Hematopoietic multipotent progenitor cell (in vitro differentiated cells): ENCODE measurements around the gene RAB23. TPM values are rescaled to one million over a fixed set of nuclear protein-coding genes. Genes with fewer than 3 reads are reported as not detected.

Experiments
- DNase-seq, 3 donors: peaks; one replicate each; pipeline ENCODE4 v3.0.0-alpha.2; 2011 to 2015; ENCODE audit warnings: low read depth in 2 of 3, low spot score in 2 of 3
- total RNA-seq: library from RNA; depleted of rRNA; stranded (reverse); fragments of >200 nt; gene quantifications from one replicate; pipeline ENCODE4 v1.2.3, GENCODE V29; 2012

The RAB23 gene
- total RNA-seq, 1 donor, result 1.1 TPM

DNA sequence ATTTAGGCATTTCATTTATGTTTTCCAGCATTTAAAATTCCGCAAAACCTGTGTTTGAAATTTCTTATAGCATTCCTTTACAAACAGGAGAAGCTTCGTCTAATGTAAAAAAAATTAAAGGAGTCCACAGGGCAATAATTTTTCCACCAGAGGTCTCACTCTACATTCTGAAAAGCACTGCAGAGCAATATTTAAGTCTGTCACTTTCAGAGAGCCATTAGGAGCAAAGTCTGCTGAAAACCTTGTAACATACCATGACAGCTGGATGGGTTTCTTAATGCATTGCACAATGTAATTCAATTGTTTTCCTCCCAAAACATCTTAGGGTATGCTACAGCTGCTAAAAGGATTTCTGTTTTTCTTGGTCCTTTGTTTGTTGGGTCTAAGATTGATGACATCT is 32.0 kb downstream of the RAB23 start:
- DNase-seq, result peak in 1 of 3 donors; percentile 23

DNA sequence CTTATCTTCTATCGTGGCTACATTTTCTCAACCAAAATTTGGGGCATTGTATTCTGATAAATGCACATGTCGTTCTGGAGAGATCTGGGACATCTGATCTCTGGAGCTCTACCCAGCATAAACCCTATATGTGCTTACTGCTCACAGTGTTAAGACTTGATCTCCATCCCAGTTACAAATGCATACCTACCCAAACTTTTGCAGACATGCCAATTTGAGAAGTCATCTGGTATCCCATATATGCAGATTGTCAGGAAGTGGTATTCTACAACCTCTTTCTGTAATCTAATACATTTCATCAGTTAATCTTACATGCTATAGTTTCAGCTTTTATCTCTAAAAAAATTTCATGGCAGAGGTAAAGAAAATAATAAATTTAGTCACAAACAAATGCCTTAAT is 38.8 kb downstream of the RAB23 start:
- no peak for DNase-seq

DNA sequence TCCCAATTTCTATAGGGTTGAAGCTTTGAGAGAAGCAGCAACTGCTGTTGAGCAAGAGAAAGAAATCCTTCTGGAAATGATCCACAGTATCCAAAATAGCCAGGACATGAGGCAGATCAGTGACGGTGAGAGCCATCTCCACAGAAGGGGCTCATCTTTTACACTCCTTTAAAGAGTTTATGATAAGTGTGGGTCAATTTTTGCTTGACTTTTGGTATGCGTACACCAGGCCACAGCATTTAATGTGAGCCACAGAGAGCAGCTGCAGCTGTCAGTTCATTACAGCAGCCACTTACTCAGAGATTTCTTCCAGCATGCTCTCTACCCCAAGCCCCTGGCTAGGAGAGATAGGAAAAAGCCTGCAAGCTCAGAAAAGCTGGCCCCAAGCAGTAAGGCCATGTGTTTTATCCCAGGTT is 40.1 kb downstream of the RAB23 start:
- no peak for DNase-seq

DNA sequence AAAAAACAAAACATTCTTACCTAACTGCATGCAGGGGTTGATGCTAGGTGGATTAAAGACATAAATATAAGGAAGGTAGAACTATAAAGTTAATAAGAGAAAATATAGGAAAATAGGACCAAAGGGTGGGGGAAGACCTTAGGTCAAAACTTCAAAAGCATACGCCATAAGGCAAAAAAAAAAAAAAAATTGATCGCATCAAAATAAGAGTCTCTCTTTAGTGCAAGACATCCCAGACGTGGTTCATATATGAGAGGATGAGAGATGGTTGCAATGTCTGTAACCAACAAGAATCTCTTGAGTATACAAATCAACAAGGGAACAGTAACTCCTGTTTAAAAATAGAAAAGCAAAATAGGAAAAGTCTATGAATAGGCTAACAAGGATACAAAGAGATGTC is 41.5 kb downstream of the RAB23 start:
- DNase-seq, result no peak

DNA sequence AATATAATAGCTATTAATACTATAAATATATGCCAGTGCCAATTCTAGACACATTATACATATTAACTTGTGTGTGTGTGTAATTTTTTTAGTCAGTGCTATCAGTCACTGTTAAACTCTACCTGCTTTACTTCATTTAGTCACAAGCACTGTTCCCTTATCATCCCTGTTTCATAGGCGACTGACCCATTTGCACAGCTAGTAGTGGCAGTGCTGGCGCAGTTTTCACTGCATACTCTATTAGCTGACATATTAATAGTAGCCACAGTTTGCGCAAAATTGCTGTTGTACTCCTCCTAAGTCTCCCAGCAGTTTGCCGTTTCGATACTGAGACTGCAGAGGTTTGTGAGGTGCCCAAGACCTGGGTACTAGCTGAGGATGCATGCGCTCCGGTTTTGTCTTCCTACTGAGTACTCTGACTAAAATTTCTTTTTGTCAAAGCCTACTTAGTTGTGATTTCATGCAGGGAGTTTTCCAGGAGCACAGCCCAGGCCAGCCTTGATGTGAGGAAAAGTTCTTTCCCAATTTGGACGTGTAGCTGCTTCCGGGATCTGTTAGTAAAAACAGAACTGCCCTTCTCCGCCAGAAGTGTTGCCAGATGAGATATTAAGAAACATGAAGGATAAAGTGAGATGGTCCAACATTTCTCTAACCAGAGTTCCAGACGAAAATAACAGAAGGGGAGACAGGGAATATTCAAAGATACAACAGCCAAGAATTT is 44.4 kb downstream of the RAB23 start:
- DNase-seq, result no peak

DNA sequence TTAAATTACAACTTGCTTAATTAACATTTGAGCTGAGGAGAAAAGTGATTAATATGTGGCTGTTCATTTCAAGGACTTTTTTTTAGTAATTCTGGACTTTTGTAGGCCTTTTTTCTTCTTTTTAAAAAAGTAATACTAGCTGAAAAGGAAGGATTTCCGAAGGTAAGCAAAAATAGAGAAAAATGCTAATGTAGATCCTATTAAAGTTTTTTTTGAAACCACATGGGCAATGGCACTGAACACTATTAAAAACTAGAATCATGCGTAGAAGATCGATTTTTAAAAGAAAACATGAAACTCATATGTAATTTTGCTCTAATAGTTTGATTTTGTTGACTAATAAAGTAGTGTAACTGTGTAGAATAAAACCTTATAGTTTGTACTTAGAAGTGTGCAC is 47.6 kb downstream of the RAB23 start:
- DNase-seq, result no peak

DNA sequence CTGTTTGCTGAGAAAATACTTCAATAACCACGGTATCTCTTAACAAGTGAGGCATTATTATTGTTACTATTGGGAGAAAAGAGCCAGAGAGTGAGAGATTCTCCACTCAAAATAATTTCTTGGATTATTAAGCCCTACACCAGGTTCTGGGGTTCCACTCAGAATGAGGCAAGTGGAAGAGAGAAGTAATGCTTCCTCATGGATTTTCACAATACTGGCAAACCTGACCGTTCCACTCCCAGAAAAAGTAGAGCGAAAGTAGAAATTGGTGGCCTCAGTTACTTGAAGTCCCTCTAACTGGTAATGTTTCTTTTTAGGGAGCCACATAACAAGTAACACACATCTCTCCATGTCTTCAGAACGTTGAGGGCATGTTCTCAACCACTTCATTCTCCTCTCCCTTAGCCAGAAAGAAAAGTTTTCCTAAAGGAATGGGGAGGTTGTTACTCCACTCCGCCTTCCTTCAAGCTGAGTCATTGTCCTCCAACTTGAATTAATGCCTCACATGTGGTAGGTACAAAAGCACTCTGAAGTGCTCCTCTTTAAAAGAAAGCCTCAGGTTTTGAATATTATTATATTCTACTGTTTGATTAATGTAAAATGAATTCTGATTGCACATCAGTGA is 48.1 kb downstream of the RAB23 start:
- no peak for DNase-seq

DNA sequence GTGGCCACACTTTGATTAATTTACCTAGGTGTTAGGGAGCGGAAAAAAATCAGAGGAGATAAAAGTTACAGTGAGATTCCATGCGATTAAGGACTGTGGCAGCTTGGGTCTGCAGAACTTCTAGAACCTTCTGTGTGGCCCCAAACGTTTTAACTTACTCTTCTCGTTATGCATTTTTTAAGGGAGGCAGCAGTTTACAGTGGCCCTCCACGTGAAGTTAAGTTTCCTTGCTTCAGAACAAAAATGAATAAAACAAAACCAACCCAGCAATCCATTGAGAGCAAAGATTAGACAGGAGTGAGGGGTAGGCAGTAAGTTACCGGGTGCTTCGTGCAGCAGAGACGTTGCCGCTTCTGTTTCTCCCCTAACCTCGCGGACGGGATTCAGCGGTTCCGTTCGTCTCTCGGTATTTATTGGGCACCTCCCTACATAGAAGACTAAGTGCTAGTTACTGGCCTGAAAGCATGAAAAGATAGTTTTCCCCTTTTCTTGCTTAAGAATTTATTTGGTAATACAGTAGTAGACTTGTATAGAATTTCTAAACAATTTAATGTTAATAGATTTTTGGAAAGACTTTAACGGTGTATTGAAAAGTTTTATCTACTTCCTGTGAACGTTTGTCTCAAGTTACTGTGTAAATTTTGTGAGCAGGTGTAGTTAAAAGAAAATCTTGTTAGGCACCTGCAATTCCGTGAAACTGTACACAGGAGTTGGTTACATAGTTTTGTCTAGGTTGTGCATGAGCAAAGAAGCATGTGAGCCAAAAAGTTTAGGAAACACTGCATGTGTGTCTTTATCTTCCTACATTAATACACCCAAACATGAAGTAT is 48.8 kb downstream of the RAB23 start:
- DNase-seq, result peak; percentile 5 to 36 (median 18)

DNA sequence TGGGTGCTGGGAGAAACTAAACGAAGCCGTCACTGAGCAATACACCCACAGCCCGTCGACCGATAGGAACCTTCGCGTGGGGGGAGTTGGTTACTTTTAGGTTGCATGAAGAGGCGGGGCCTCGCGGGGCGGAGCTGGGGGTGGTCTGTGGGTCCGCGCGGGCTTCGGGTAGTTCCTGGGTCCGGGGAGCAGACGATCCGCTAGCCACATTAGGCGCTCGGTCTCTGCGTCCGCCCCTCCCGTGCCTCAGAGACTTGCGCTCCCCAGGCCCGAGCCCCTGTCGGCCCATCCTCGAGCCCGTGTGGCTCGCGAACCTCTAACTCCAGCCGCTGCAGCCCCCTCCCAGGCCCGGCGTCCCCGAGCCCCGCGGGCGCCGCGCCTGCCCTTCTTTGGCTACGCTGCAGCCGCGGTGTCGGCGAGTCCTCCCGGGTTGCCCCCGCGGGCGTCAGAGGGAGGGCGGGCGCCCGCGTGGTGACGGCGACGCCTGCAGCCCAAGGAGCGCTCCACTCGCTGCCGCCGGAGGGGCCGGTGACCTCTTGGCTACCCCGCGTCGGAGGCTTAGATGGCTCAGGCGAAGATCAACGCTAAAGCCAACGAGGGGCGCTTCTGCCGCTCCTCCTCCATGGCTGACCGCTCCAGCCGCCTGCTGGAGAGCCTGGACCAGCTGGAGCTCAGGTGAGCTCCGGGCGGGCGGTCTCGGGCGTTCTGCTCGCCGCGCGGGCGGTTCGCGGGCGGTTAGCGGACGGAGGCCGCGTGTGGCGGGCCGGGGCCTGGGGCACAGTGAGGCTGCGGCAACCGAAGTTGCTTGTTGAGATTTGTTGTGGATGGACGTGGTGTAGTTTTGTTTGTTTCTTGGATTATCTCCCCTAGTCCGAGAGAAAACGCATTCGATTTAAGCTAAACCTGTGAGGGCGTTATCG is 49.7 kb downstream of the RAB23 start, which contains the start of gene BAG2:
BAG2 (plus strand) TSS at position 191 of the 920 bp plus-strand sequence; CDS start at position 563, 372 bp downstream.
- DNase-seq, result peak; percentile 58 to 96 (median 89)

DNA sequence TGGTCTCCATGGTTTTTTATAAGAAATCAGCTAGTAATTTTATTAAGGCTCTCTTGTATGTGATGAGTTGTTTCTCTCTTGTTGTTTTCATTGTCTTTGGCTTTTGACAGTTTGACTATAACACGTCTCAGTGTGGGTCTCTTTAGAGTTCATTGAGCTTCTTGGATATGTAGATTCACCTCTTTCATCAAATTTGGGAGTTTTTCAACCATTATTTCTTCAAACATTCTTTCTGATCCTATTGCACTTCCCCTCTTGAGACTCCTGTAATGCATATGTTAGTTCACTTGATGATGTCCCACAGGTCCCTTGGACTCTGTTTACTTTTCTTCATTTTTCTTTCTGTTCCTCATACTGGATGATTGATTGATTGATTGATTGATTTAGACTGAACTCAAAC is 57.0 kb downstream of the RAB23 start:
- DNase-seq, result no peak

DNA sequence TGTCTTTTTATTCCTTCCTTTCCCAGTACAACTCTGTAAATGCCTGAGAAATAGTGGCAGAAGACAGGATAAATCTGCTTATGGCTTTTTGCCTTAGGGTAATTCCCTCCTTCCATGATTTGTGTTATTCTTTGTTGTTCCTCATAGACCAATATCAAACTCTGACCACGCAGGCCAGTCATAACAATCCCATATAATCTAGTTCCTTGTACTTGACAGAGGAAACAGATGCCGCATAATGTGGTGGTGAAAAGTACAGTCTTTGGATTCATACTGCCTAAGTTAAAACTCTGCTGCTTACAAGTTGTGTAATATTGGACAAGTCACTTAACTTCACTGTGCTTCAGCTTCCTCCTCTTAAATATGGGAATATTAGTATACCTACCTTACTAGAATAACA is 58.2 kb downstream of the RAB23 start:
- no peak for DNase-seq

DNA sequence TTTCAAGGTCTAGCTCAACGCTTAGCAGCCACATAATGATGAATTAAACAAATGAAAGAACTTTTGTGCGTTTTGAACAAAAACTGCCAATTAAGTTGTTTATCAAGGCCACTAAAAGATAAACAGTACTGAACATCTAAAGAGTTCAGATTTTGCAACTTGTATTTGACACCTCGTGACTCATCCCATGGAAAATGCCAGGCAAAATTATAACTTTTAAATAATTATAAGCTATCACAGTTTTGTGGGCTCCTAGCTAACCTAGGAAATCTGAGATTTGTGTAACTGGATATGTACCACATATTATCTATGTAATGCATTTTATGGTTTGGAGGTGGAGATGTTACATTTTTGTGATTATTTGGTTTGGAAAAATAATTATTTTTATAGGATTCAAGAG is 59.6 kb downstream of the RAB23 start:
- DNase-seq, result no peak

DNA sequence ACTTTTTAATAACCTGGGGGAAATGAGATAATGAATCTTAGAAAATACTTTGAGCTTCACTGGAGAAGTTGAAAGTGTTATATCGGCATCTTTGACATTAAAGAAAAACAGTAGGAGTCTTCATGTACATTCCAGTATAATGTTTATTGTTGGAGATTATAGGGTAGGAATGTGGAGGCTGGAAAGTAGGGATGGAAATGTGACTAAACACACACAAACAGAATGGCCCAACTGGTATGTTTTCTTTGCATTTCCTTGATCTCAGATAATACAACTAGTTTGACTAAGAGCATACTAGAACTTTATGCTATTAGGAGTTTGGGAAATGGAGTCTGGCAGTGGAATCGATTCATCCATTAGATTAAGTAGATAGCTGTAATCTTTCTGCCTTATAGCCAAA is 60.1 kb downstream of the RAB23 start:
- no peak for DNase-seq

DNA sequence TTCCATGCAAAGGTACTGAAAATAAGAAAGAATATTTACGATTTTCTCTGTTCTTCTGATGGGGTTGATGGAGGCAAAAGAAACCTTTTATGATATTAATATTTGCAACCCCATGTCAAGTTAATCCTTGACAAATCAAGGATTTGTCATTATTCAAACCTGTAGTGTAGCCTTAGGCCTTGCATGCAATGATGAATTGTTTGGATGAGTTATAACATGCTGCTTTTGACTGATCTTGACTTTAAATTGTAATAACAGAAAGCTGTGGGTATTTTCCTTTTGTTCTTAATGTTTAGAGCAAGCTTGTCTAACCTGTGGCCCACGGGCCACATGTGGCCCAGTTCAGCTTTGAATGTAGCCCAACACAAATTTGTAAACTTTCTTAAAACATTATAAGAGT is 63.0 kb downstream of the RAB23 start:
- no peak for DNase-seq

DNA sequence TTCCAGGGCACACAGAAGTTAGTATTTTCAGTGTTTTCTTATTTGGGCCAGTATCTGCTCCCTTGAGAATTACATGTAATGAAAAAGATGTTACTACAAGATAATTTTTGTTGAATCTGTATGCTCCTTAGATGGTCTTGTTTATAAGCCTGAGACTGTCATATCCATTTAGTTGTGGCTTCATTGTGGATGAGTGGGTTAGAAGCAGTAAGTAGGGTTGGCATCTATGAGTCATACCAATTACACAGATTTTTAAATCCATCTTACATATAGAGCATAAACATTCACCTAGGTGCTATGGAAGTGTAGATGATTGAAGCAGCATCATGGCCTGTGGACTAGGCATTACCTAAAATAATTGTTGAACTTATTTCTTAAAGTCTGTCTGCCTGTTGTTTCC is 63.4 kb downstream of the RAB23 start:
- DNase-seq, result no peak

DNA sequence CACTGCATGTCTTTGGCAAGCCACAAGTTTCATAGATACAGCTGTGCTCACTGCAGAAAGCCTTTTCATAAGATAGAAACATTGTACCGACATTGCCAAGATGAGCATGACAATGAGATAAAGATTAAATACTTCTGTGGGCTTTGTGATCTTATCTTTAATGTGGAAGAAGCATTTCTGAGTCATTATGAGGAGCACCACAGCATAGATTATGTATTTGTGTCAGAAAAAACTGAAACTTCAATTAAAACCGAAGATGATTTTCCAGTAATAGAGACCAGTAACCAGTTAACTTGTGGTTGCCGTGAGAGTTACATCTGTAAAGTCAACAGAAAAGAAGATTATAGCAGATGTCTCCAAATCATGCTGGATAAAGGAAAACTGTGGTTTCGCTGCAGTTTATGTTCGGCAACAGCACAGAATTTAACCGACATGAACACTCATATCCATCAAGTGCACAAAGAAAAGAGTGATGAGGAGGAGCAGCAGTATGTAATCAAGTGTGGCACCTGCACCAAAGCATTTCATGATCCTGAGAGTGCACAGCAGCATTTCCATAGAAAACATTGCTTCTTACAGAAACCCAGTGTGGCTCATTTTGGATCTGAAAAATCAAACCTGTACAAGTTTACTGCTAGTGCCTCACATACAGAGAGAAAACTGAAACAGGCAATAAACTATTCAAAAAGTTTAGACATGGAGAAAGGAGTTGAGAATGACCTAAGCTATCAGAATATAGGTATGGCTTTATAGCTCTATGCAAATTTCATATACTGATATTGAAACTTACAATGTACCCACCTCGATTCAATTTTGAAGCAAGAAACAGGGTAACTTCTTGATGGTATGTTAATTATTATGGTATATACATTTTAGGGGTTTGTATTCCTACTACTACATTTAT is 73.9 kb downstream of the RAB23 start:
- no peak for DNase-seq

DNA sequence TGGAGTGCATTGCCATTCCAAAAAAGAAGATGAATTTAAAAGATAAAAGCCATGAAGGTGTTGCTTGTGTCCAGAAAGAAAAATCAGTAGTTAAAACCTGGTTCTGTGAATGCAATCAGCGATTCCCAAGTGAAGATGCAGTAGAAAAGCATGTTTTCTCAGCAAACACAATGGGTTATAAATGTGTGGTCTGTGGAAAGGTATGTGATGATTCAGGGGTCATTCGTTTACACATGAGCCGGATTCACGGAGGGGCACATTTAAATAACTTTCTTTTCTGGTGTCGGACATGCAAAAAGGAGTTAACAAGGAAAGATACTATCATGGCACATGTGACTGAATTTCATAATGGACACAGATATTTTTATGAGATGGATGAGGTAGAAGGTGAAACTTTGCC is 74.7 kb downstream of the RAB23 start:
- DNase-seq, result no peak

DNA sequence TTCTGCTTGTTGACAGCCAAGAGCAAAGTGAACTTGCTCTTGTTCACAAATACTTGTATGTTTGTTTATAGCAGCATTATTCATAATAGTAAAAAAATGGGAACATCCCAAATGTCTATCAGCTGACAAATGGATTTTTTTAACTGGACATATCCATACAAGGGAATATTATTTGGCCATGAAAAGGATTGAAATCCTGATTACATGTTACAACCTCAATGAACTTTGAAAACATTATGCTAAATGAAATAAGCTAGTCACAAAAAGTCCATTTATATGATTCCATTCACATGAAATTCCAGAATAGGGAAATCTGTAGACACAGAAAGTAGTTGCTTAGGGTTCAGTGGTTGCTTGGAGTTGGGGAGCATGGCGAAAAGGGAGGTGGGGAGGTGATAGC is 78.4 kb downstream of the RAB23 start:
- DNase-seq, result no peak

DNA sequence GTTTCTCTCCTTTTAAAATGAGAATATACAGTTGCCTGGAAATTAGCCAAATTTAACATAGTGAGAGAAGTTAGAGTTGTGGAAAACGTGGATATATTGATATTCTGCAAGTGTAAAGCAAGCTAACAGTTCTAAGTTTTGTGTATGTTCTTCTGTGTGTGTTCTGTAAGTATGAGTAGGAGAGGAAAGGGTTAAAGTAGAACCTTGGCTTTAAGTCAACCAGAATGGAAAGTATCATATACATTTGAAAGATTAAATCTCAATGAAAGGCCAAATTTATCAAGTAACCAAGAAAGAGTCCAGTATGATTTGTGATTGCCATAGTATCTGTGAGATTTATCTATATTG is 80.0 kb downstream of the RAB23 start:
- DNase-seq, result no peak
